NB4 (cell line): Measurements from ENCODE around the gene BPTF.

Source experiments
- POLR2A ChIP-seq: IDR thresholded peaks from 2 replicates; pipeline ENCODE4 v1.6.1; 2011; ENCODE audit warnings: mild to moderate bottlenecking; ENCODE audit not compliant: insufficient read length; ENCODE audit errors: extremely low read depth
- TF ChIP-seq, protein P1 (sequence below): IDR thresholded peaks from one replicate; pipeline ENCODE4 v1.5.1; 2012; ENCODE audit warnings: low read depth, low read length
- TF ChIP-seq, protein P2 (sequence below): IDR thresholded peaks from 2 replicates; pipeline ENCODE4 v1.6.1; 2011; ENCODE audit warnings: low read depth, low read length

GRCh38 chr17:67785504-67785903 is 39.8 kb upstream of the BPTF start:
- TF ChIP-seq, protein P1, sequence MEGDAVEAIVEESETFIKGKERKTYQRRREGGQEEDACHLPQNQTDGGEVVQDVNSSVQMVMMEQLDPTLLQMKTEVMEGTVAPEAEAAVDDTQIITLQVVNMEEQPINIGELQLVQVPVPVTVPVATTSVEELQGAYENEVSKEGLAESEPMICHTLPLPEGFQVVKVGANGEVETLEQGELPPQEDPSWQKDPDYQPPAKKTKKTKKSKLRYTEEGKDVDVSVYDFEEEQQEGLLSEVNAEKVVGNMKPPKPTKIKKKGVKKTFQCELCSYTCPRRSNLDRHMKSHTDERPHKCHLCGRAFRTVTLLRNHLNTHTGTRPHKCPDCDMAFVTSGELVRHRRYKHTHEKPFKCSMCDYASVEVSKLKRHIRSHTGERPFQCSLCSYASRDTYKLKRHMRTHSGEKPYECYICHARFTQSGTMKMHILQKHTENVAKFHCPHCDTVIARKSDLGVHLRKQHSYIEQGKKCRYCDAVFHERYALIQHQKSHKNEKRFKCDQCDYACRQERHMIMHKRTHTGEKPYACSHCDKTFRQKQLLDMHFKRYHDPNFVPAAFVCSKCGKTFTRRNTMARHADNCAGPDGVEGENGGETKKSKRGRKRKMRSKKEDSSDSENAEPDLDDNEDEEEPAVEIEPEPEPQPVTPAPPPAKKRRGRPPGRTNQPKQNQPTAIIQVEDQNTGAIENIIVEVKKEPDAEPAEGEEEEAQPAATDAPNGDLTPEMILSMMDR = no peak
- TF ChIP-seq, protein P2, sequence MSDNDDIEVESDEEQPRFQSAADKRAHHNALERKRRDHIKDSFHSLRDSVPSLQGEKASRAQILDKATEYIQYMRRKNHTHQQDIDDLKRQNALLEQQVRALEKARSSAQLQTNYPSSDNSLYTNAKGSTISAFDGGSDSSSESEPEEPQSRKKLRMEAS = no peak
- no peak for TF ChIP-seq POLR2A
